HG03175 (cell line): Measurements from ENCODE around the gene ZNF550.
A peak's percentile ranks its signal among the peaks of the same experiment; 100 is the strongest.
"Not testable (repeated sequence)": the region's sequence is repeated elsewhere in the genome, so short reads cannot be mapped to it uniquely, and the experiment has no call there.

Source experiments
- ATAC-seq: cut with Tn5 transposase; IDR thresholded peaks from one replicate; pipeline ENCODE4 v1.9.1; 2021; ENCODE audit warnings: mild to moderate bottlenecking, moderate library complexity; ENCODE audit not compliant: unreplicated experiment

Gene ZNF550

DNA sequence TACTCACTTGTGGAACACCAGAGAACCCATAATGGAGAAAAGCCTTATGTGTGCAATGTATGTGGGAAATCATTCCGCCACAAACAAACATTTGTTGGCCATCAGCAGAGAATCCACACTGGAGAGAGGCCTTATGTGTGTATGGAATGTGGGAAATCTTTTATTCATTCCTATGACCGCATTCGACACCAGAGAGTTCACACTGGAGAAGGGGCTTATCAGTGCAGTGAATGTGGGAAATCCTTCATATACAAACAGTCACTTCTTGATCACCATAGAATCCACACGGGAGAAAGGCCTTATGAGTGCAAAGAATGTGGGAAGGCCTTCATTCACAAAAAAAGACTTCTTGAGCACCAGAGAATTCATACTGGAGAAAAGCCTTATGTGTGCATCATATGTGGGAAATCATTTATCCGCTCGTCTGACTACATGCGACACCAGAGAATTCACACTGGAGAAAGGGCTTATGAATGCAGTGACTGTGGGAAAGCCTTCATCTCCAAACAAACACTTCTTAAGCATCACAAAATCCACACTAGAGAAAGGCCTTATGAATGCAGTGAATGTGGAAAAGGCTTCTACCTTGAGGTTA lies 21.6 kb downstream of the ZNF550 start:
- ATAC-seq: no peak

DNA sequence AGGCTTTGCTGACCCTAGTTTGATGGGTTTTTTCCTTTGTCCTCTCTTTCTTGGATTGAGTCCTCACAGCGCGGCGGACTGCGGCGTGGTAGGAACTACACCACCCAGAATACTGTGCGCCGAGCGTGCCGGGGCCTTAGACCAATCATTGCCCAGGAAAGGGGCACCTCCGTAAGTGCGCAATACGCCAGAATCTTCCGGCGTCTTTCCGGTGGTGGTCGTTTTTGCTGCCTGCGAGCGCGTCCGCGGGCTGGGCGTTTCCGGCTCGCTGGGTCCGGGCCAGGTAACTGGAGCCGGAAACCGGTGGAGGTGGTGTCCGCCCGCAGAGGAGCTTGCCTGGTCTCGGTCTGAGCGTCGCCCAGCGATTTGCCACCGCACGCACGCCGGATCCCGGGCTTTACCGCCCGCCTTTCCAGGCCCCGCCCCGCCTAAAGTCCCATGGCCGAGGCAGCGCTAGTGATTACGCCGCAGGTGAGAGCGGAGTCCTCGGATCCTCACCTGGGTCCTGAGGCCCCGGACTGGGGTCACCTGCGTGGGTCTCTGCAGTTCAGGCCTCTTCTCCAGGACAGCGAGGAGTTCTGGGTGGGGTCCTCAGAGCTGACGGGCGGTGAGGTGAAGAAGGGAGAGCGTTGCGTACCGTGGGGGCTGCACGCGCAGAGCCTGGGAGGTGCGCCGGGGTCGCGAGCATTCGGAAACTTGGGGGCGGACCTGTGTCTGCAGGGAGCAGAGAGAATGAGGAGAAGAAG lies 32.4 kb downstream of the ZNF550 start, which contains the start of gene ZNF549:
ZNF549 (plus strand) TSS at position 221 of the 746 bp plus-strand sequence; CDS start at position 439, 218 bp downstream.
- ATAC-seq: peak; percentile 99

DNA sequence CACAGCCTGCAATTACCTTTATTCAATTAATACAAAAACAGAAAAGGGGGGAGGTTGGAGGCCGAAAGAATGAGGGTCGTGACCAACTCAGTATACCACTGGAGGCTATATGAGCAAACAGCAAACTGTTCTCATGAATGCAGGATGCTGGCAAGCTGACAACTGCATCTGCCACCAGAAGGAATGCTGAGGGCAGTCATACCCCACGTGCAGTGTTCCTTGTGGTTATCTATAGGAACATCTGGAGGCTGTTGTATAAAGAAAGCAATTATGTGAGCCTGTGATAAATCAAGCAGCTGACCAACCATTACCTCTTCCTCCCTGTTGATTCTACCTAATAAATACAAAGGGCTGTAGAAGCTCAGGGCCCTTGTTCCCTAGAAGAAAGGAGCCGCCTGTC lies 41.6 kb downstream of the ZNF550 start:
- ATAC-seq: not testable (repeated sequence)

DNA sequence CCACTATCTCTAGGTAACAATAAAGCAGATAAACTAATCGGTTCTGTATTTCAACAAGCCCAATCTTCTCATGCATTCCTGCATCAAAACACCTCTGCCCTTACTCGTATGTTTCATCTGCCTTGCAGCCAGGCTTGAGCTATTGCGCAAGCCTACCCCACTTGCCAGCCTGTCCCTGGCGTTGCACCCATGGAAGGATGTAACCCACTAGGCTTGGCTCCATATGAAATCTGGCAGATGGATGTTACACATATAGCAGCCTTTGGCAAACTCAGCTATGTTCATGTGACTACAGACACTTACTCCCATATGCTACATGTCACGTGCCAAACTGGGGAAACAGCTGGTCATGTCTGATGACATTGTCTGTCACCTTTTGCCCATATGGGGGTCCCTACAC lies 44.4 kb downstream of the ZNF550 start:
- ATAC-seq: no peak

DNA sequence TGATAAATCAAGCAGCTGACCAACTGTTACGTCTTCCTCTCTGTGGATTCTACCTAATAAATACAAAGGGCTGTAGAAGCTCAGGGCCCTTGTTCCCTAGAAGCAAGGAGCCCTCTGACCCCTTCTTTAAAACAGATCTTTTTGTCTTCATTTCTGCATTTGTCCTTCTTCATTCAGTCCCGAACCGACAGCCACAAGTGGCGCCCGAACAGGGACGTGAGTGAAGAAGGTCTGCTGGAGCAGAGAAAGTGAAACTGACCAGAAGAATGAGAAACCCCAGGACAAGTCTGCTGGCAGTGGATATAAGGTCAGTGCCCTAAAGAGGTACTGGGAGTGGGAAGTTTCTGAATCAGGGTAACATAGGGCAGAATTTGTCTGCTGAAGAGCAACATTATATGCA lies 46.8 kb downstream of the ZNF550 start:
- no peak for ATAC-seq

DNA sequence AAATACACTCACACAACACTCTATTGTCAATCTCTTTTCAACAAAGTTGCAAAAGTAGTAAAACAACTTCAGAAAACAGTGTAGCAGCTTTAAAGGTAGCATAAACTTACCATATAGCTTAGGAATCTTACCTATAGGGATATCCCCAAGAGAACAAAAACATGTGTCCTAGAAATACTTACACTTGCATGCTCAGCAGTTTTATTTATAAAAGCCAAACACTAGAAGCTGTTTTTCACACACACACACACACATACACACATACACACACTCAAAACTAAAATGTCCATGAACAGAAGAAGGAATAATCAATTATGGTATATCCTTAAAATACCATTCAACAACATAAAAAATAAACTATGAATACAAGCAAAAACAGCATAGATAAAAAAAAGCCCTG lies 48.2 kb downstream of the ZNF550 start:
- ATAC-seq: no peak

DNA sequence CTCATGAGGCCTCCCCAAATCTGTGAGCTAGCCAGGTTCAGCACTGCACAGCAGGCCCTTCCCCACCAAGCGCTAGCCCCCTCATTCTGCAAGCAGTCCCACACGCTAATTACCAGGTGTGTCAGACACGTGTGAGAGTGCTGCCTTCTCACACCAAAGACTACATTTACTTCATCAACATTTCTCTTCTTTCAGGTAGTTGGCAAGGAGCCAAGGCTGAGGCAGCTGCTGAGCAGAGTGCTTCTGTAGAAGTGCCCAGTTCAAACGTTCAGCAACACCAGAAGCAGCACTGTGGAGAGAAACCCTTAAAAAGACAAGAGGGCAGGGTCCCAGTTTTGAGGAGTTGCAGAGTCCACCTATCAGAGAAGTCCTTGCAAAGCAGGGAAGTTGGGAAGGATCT lies 53.5 kb downstream of the ZNF550 start:
- no peak for ATAC-seq

DNA sequence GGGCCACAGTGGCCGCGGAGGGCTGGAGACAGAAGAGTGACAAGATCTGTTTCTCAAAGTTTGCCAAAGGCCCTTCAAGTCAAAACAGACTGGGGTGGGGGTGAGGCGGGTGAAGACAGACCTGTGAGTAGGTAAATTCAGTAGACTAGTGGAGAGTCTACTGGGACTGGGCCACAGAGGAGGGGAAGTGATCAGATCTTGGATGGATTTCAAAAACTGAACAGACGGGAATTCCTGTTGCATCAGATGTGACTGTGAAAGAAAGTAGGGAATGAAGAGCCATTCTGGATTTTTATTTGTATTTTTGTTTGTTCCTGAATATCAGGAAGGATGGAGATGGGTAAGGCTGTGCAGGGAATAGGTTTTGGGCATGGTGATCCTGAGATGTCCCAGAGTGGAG lies 59.3 kb downstream of the ZNF550 start:
- ATAC-seq: not testable (repeated sequence)

DNA sequence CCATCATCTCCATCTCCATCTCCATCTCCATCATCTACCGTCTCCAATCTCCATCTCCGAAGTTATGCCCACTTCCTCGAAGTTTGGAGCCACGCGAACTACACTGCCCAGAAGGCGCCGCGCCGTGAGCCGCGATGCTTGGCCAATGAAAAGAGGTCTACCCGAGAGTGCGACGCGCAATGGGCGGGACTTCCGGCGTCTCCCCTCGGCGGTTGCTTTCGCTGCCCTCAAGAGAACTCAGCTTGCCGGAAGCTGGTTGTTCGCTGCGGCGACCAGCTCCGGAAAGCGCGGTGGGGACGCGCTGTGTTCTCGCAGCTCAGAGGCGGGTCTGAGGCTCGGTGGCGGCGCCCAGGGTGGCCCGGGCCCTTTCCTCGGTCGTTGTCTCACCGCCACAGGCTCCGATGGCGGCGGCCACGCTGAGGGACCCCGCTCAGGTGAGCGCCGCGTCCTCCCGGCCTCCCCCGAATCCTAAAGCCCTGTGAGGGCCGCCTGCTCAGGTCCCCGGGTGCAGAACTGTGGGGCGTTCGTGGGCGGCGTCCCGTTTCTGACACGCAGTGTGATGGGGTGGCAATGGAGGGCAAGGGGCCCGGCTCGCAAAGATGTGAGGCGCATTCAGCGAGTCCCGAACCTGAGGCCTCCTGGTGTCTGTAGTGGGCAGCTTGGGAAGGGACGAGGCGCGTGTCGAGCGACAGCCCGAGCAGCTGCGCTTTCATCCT lies 59.8 kb downstream of the ZNF550 start, which contains the start of gene ZNF773:
ZNF773 (plus strand) TSS at position 259 of the 716 bp plus-strand sequence; CDS start at position 402, 143 bp downstream.
- ATAC-seq: peak; percentile 99

DNA sequence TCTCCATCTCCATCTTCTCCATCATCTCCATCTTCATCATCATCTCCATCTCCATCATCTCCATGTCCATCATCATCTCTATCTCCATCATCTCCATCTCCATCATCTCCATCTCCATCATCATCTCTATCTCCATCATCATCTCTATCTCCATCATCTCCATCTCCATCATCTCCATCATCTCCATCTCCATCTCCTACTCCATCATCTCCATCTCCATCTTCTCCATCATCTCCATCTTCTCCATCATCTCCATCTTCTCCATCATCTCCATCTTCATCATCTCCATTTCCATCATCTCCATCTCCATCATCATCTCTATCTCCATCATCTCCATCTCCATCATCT lies 60.4 kb downstream of the ZNF550 start:
- not testable (repeated sequence) for ATAC-seq

DNA sequence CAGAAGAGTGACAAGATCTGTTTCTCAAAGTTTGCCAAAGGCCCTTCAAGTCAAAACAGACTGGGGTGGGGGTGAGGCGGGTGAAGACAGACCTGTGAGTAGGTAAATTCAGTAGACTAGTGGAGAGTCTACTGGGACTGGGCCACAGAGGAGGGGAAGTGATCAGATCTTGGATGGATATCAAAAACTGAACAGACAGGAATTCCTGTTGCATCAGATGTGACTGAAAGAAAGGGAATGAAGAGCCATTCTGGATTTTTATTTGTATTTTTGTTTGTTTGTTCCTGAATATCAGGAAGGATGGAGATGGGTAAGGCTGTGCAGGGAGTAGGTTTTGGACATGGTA lies 71.4 kb downstream of the ZNF550 start:
- not testable (repeated sequence) for ATAC-seq

DNA sequence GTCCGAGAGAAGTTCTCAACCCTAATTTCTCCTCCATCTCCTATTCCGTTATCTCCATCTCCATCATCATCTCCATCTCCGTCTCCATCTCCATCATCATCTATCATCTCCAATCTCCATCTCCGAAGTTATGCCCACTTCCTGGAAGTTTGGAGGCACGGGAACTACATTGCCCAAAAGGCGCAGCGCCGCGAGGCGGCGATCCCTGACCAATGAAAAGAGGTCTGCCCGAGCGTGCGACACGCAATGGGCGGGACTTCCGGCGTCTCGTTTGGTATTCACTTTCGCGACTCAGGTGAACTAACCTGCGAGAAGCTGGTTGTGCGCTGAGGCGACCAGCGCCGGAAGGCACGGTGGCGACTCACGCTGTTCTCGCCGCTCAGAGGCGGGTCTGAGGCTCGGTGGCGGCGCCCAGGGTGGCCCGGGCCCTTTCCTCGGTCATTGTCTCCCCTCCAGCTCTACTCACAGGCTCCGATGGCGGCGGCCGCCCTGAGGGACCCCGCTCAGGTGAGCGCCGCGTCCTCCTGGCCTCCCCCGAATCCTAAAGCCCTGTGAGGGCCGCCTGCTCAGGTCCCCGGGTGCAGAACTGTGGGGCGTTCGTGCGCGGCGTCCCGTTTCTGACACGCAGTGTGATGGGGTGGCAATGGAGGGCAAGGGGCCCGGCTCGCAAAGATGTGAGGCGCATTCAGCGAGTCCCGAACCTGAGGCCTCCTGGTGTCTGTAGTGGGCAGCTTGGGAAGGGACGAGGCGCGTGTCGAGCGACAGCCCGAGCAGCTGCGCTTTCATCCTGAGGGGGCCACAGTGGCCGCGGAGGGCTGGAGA lies 72.0 kb downstream of the ZNF550 start, which contains the start of gene ZNF419:
ZNF419 (plus strand) TSS at position 274 of the 822 bp plus-strand sequence; CDS start at position 475, 201 bp downstream.
- ATAC-seq: peak; percentile 95
